Lower leg skin (tissue), 4 donors: Measurements from ENCODE around the gene CRK. TPM values are rescaled to one million over a fixed set of nuclear protein-coding genes. Genes with fewer than 3 reads are reported as not detected.

ENCODE experiments used
- DNase-seq, 2 donors: peaks; one replicate each; pipeline ENCODE4 v3.0.0-alpha.2; 2019; ENCODE audit warnings: low spot score in 2 of 2
- H3K4me3 ChIP-seq: fragments of 200-600 bp; sonication (generic); 2 replicates; pipeline ENCODE4 v1.5.1; 2017; ENCODE audit warnings: mild to moderate bottlenecking, low read depth; ENCODE audit not compliant: poor library complexity, severe bottlenecking
- POLR2A ChIP-seq, 2 donors: fragments of 450-650 bp; IDR thresholded peaks; one replicate each; pipeline ENCODE4 v1.6.1; 2016 to 2017; ENCODE audit warnings: antibody characterized with exemption in 2 of 2, mild to moderate bottlenecking in 1 of 2, moderate library complexity in 1 of 2
- WGBS, 2 donors: methylation state at CpG; one replicate each; pipeline ENCODE4 v1.1.5; 2018; 5-methylcytosine and 5-hydroxymethylcytosine counted together
- intact Hi-C: fragments of 100-400 bp; cut with DNase I; formaldehyde crosslinking; loops from one replicate; pipeline ENCODE4 v1.15.0; 2023; ENCODE audit warnings: low total_unique reads
- total RNA-seq, 4 donors: library from RNA; depleted of rRNA; stranded (reverse); fragments of >200 nt; gene quantifications; one replicate each; pipeline ENCODE4 v1.1.0, GENCODE V29; 2016
- TF ChIP-seq, protein P1 (sequence below), 3 donors: fragments of 450-650 bp; IDR thresholded peaks; one replicate each; pipeline ENCODE4 v1.5.1; 2016; ENCODE audit warnings: antibody characterized with exemption in 3 of 3, mild to moderate bottlenecking in 3 of 3, moderate library complexity in 2 of 3

The CRK gene
- total RNA-seq, 4 donors from 2014 or later: 48.2 to 70.0 (median 50.7) TPM

DNA sequence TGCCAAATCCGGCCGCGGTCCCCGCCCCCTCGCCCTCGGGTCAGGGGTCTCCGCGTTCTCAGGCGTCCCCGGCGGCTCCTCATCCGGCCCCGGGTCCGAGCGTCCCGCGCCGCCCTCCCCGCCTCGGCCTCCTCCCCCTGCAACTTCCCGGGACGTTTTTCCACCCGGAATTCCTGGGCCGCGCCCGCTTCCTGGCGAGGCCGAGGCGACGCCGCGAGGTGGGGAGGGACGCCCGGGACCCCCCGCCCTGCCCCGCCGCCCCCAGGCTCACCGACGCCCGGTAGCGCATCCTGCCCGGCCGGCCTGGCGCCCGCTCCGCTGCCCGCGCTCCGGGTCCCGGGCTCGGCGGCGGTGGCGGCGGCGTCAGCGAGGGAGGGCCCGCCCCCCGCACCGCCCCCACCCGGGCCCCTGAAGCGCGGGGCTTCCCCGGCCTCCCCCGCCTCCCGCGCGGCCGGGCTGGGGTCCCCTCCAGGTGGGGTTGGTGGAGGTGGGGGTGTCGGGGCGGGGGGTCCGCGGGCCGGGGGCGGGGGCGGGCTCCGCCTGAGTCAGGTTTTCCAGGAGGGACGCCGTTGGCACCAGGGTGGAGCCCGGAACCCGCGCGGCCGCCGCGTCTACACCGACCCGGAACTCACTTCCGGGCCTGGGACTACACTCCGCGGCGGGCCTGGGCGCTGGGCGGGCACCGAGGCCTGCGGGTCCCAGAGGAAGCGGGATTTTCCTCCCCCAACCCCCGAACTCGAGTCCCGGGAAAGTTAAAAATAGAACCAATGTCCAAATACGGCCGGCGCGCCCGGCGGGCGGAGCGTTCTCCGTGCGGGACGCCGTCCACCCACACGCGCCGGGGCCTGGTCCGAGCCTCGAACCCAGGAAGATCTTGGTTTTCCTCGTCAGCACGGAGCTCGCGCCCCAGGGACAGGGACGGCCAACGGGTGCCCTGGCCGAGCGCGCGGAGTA is 29.7 kb upstream of the CRK start:
- peak overlapping the region; percentile 77 for H3K4me3 ChIP-seq
- intact Hi-C loops: no loop called here
- TF ChIP-seq POLR2A (IDR thresholded peaks at IDR 0.05): no peak
- TF ChIP-seq, protein P1, sequence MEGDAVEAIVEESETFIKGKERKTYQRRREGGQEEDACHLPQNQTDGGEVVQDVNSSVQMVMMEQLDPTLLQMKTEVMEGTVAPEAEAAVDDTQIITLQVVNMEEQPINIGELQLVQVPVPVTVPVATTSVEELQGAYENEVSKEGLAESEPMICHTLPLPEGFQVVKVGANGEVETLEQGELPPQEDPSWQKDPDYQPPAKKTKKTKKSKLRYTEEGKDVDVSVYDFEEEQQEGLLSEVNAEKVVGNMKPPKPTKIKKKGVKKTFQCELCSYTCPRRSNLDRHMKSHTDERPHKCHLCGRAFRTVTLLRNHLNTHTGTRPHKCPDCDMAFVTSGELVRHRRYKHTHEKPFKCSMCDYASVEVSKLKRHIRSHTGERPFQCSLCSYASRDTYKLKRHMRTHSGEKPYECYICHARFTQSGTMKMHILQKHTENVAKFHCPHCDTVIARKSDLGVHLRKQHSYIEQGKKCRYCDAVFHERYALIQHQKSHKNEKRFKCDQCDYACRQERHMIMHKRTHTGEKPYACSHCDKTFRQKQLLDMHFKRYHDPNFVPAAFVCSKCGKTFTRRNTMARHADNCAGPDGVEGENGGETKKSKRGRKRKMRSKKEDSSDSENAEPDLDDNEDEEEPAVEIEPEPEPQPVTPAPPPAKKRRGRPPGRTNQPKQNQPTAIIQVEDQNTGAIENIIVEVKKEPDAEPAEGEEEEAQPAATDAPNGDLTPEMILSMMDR (IDR thresholded peaks at IDR 0.05): no peak
- DNase-seq: peak in 1 of 2 donors; percentile 95
- WGBS, 2 donors: 1 to 5% methylated on average over 19 to 35 of the region's 127 CpGs

DNA sequence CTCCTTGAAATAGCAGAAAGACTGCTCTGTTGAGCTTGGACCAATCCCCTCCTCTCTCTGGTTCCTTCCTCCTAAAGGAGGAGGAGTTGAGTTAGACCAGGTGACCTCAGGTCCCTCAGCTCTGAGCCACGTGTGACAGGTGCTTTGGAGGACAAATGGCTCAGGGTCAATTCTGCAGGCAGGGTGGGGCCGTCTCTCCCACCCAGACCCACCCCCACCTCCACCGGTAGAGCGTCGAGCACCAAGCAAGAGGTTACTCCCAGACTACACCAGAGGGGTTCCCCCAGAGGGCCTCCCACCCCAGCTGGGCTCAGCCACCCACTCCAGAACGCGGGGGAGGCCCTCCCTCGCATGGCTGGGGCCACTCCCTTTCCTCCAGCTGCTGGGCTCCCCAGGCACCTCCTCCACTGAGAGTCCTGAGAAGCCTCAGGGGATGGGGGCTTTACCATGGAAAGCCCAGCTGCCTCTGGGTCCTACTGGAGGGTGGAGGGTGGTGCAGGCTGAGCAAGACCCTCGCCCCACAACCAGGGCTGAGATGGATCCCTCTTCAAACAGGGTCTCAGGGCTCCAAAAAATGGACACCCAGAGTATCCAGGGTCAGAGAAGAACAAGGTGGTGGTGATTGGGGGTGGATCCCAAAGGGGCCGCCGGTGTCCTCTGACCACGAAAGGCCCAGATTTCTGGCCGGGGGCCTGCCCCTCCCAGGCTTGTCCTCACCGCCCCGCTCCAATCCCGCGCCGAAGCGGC is 28.8 kb upstream of the CRK start:
- TF ChIP-seq, protein P1 (IDR thresholded peaks at IDR 0.05): no peak
- no peak for TF ChIP-seq POLR2A (IDR thresholded peaks at IDR 0.05)
- 6 to 14% methylated on average over 10 to 14 of the region's 19 CpGs for WGBS, 2 donors
- intact Hi-C loops: no loop called here
- peak overlapping the region; percentile 77 for H3K4me3 ChIP-seq
- DNase-seq: peak in 1 of 2 donors; percentile 93

DNA sequence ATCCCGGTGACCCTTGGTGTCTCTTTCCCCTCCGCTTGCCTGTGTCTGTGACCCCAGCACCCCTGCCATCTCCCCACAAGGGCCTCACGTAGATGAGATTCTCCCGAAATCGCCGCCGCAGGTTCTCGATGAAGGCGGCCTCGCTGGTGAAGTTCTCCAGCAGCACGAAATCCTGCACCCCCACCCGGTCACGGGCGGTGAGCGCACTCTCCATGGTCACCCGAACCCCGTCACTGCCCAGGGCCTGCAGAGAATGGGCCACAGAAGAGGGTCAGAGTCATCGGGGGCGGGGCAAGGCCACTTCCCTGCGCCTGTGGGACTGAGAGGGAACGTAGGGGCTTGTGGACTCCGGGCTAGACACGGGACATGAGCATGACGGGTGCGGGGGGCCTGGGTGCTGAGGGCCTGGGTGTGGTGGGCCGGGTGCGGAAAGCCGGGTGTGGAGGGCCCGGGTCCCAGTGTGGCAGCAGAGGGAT is 28.1 kb upstream of the CRK start:
- no peak for DNase-seq
- no peak for TF ChIP-seq POLR2A (IDR thresholded peaks at IDR 0.05)
- TF ChIP-seq, protein P1 (IDR thresholded peaks at IDR 0.05): no peak
- H3K4me3 ChIP-seq: no peak overlapping the region
- intact Hi-C loops: no loop called here
- WGBS, 2 donors: 92% methylated on average over 28 to 29 of the region's 29 CpGs

DNA sequence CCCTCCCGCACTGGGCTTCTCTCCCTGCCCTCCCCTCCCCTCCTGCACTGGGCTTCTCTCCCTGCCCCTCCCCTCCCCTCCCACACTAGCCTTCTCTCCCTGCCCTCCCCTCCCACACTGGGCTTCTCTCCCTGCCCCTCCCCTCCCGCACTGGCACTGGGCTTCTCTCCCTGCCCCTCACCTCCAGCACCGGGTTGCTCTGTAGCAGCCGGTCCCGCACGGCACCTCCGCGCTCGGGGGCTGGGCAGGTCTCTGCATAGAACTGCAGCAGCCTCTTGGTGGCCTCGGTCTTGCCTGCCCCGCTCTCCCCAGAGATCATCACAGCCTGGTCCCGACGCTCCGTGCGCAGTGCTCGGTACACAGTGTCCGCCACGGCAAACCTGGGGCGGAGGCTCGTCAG is 26.6 kb upstream of the CRK start:
- 74 to 82% methylated on average over 17 to 20 of the region's 20 CpGs for WGBS, 2 donors
- intact Hi-C loops: no loop called here
- H3K4me3 ChIP-seq: no peak overlapping the region
- TF ChIP-seq POLR2A (IDR thresholded peaks at IDR 0.05): no peak
- TF ChIP-seq, protein P1 (IDR thresholded peaks at IDR 0.05): no peak
- DNase-seq: no peak

DNA sequence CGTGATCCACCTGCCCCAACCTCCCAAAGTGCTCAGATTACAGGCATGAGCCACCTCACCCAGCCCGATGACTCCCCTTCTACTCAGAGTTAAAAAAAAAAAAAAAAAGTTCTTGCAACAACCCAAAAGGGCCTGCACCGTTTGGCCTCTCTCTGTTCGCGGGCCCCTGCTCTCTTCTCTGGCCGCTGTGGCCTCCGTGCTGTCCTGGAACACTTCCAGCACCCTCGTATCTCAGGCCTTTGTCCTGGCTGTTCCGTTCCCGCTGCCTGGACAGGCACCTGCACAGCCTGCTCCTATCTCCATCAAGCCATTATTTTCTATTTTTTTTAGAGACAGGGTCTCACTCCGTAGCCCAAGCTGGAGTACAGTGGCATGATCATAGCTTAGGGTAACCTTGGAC is 25.7 kb upstream of the CRK start:
- no peak for DNase-seq
- intact Hi-C loops: no loop called here
- WGBS, 2 donors: 78 to 83% methylated on average over 11 of the region's 11 CpGs
- TF ChIP-seq POLR2A (IDR thresholded peaks at IDR 0.05): no peak
- TF ChIP-seq, protein P1 (IDR thresholded peaks at IDR 0.05): no peak
- no peak overlapping the region for H3K4me3 ChIP-seq
